HG02571 (cell line): ENCODE data around the gene PHOX2B.
"Not testable (repeated sequence)": the region's sequence is repeated elsewhere in the genome, so short reads cannot be mapped to it uniquely, and the experiment has no call there.

Experiments used
- ATAC-seq: cut with Tn5 transposase; IDR thresholded peaks from one replicate; pipeline ENCODE4 v1.9.1; 2021; ENCODE audit warnings: mild to moderate bottlenecking, moderate library complexity; ENCODE audit not compliant: unreplicated experiment

PHOX2B gene

DNA sequence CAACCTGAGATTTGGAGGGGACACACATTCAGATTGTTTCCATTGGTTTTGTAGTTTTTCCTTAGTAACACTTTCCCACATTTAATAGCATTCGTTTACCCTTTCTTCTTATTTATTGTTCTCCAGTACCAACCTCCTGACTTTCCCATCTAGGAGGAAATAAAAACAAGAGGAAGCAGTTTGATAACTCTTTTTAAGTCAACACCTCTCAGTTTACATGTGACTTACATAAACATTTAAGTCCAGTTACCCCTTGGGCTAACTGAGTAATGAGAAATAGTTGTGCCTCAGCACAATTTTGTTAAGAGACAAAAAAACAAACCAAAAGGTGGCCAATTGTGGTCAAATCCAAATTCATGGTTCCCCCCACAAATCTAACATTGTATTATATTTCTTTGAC lies 34.8 kb downstream of the PHOX2B start:
- no peak for ATAC-seq

DNA sequence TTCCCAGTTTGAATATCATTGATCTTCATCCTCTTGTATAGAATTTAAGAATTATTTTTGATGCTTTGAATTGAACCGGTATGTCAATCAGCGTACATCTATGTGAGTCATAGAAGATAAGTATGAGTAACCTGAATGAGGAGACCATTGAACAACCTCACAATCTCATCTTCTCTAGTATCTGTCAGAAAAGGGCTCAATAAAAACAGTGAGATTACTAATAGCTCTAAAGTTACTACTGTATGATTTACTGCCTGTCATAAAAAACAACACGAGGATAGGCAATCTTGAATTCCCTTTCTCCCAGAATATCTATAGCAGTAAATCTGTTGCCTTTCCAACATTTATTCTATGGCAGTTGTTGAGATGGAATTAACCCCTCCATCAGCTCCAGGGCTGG lies 36.1 kb downstream of the PHOX2B start:
- no peak for ATAC-seq

DNA sequence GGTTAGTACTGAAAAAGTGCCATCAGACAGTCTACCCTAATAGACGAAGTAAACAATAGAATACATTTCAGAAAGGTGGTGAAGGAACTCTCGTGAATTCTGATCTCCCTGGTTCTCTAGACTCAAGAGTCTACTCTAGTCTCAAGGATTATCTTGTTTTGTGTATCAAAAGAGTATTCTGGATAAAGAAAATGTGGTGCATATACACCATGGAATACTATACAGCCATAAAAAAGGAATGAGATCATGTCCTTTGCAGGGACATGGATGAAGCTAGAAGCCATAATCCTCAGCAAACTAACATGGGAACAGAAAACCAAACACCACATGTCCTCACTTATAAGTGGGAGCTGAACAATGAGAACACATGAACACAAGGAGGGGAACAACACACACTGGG lies 36.9 kb downstream of the PHOX2B start:
- ATAC-seq: not testable (repeated sequence)

DNA sequence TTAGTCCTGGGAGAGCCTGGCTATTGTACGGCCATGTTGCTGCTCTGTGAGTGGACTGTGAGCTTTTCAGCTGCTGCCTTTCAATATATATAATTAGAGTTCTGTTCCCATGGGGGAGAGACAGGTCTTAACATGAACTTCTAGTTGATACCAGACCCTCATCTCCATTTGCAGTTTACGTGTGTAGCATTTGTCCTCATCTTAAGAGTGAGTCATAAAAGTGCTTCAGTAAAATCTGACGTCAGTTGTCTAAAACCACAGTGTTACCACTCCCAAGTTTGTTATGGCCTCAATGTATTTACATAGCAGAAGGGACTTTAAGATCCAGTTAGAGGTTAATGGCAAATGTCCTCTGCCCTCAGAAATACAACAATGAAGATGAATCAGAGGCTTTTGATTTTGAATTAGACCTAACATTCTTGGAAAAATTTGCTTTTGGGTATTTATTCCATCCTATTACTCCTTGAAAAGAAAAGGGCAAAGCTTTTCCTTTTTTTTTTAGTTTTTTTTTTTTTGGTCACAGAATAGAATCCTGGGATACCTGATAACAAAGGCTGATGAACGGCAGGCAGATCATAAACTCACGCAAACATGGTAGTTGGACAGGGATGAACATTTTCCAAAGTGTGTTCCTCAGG lies 38.6 kb downstream of the PHOX2B start:
- ATAC-seq: no peak

DNA sequence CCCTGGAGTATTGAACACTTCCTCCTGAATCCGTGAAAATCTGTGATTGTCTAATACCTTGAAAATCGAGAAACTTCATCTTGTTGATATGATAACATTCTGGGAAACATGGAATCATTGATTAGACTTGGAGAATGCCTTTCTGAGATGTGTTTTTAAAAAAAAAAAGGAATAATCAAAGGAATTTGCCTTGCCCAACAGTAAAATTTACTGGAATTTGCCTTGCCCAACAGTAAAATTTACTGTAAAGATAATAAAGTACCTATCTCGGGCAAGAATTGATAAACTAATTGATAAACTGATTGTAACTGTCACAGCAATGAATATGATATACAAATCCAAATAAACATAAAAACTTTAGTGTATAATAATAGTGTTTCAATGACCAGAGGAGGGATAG lies 44.7 kb downstream of the PHOX2B start:
- ATAC-seq: no peak

DNA sequence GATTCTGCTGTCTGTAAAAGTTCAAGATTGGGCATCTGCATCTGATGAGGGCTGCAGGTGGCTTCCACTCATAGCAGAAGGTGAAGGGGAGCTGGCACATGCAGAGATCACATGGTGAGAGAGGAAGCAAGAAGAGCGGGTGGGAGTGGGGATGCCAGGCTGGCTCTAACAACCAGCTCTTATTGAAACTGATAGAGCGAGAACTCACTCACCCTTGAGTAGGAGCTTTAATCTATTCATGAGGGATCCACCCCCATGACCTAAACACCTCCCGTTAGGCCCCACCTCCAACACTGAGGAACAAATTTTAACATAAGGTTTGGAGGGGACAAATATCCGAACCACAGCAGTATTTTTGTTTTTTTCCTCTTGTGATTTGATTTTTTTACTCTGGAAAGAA lies 45.8 kb downstream of the PHOX2B start:
- ATAC-seq: no peak

DNA sequence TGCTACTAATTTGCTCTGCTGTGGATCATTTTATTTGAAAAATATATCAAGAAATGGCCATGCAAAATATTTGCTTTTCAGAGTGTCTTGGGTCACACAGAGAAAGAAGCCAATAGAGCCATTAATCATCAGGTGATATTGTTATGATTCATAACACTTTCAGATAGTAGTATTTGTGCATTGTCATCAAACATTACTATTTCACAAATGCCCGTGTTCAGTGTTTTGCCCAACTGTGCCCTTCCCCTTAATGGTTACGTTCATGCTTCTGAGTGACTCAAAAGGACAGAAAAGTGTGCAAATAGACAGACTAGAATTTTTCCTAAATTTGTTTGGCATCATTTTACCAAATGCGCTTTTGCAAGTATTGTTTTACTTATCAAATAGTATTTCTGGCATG lies 46.5 kb downstream of the PHOX2B start:
- ATAC-seq: no peak

DNA sequence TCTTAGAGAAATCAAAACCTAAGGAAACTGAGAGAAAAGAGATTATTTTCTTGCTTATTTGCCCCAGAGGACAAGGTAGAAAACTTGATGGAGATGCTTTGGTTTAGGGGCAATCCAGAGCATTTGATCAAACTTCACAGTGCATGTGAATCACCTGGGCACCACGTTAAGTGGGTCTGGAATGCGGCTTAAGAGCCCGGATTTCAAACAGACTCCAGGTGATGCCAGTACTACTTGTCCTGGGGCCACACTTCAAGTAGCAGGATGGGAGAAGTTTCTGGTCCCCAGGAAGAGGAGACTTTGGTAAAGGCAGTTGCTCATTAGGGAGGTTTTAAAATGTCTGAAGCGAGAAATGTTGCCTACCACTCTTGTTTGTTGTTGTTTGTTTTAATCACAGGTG lies 51.8 kb downstream of the PHOX2B start:
- ATAC-seq: no peak

DNA sequence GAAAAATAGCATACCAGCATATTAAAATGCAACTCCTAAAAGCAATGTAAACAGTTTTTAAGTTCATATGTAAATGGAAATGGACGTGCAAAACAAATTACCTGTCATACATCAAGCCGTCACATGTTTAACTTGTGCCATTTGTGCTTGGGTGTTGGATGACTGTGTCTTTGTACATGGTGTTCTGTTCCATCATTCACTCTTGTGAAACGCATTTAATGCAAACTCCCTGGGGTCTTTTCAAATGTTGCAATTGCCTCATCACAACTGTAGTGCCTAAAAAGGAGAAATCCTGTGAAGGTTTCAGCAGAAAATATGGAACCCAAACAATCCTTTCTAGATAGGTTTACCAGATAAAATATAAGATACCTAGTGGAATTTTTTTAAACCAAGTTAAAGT lies 52.4 kb downstream of the PHOX2B start:
- ATAC-seq: no peak
